GM12878 (cell line): ENCODE data around the gene YPEL4. TPM values are rescaled to one million over a fixed set of nuclear protein-coding genes. Genes with fewer than 3 reads are reported as not detected.
A peak's percentile ranks its signal among the peaks of the same experiment; 100 is the strongest.

Source experiments
- ATAC-seq: fragments of 200-7000 bp; cut with Tn5 transposase; 3 replicates; pipeline ENCODE4 v1.9.1; 2020; ENCODE audit warnings: mild to moderate bottlenecking, moderate library complexity
- BruUV-seq: library from RNA; stranded (reverse); fragments of 400-500 nt; replicated peaks from 2 replicates; lab custom pipeline; 2021; lab: Mats Ljungman, UMichigan
- CTCF ChIA-PET: fragments of 300-600 bp; sonication (Branson Sonifier 250); formaldehyde crosslinking; extraction: SDS; loops from one replicate; lab custom pipeline; 2021; ENCODE audit warnings: inconsistent platforms; lab: Yijun Ruan, JAX
- POLR2A ChIA-PET: fragments of 350-600 bp; formaldehyde crosslinking; extraction: SDS; loops from one replicate; lab custom pipeline; 2021; ENCODE audit warnings: inconsistent platforms; lab: Charles Lee
- RAD21 ChIA-PET: fragments of 300-600 bp; sonication (Branson Sonifier 250); formaldehyde crosslinking; loops from one replicate; lab custom pipeline; 2023; ENCODE audit warnings: antibody characterized with exemption; ENCODE audit not compliant: unreplicated experiment; lab: Charles Lee
- SMC1A ChIA-PET: fragments of 300-600 bp; sonication (Branson Sonifier 250); formaldehyde crosslinking; loops from one replicate; lab custom pipeline; 2023; ENCODE audit not compliant: unreplicated experiment, uncharacterized antibody; lab: Charles Lee
- DNase-seq: peaks from one replicate; pipeline ENCODE4 v3.0.0-alpha.2; 2011; ENCODE audit warnings: low read depth, low spot score
- FAIRE-seq: peaks from 3 replicates; lab custom pipeline; 2011; peaks lifted over from hg19 to GRCh38; lab: Jason Lieb, UNC
- H2AFZ ChIP-seq: 2 replicates; pipeline ENCODE4 v1.6.0; 2011; ENCODE audit warnings: low read depth, low read length, control low read depth; ENCODE audit not compliant: control insufficient read depth
- H3K27ac ChIP-seq: 2 replicates; pipeline ENCODE4 v1.5.1; 2011; ENCODE audit warnings: control low read depth; ENCODE audit not compliant: control insufficient read depth, insufficient read depth
- H3K27me3 ChIP-seq, 2 experiments: replicated peaks in 1 of 2; 2 replicates each; pipeline versions ENCODE4 v1.6.0 to v1.6.1; 2011; ENCODE audit warnings: low read length in 1 of 2; ENCODE audit not compliant: control insufficient read depth in 2 of 2, insufficient read depth in 2 of 2
- H3K36me3 ChIP-seq, 2 experiments: 2 replicates each; pipeline ENCODE4 v1.5.1; 2011; ENCODE audit warnings: low read length in 1 of 2; ENCODE audit not compliant: control insufficient read depth in 2 of 2, insufficient read depth in 2 of 2
- H3K4me1 ChIP-seq: 2 replicates; pipeline ENCODE4 v1.6.1; 2011; ENCODE audit warnings: mild to moderate bottlenecking, low read length, moderate library complexity, mixed read lengths; ENCODE audit not compliant: control insufficient read depth, insufficient read depth
- H3K4me2 ChIP-seq: 2 replicates; pipeline ENCODE4 v1.6.0; 2011; ENCODE audit warnings: control low read depth; ENCODE audit not compliant: control insufficient read depth, insufficient read depth
- H3K4me3 ChIP-seq: fragments of 200-600 bp; sonication (generic); 2 replicates; pipeline ENCODE4 v1.5.1; 2016
- H3K79me2 ChIP-seq: 2 replicates; pipeline ENCODE4 v1.6.0; 2011; ENCODE audit warnings: low read length; ENCODE audit not compliant: control insufficient read depth, insufficient read depth
- H3K9ac ChIP-seq: 2 replicates; pipeline ENCODE4 v1.8.0; 2011; ENCODE audit warnings: low read length, control low read depth, mixed read lengths; ENCODE audit not compliant: control insufficient read depth, insufficient read depth
- H3K9me3 ChIP-seq: replicated peaks from 3 replicates; pipeline ENCODE4 v1.5.1; 2011; ENCODE audit warnings: mild to moderate bottlenecking, low read length; ENCODE audit not compliant: control insufficient read depth, insufficient read depth
- H4K20me1 ChIP-seq: 2 replicates; pipeline ENCODE4 v1.6.0; 2011; ENCODE audit not compliant: control insufficient read depth, insufficient read depth
- BMI1 ChIP-seq: fragments of 450-650 bp; IDR thresholded peaks from 2 replicates; pipeline ENCODE4 v1.6.1; 2016; ENCODE audit warnings: mild to moderate bottlenecking, moderate library complexity, borderline replicate concordance
- ESRRA ChIP-seq: IDR thresholded peaks from 2 replicates; pipeline ENCODE4 v1.6.1; 2012; ENCODE audit warnings: mild to moderate bottlenecking, low read length, improper control_type of control experiment
- HDAC6 ChIP-seq: fragments of 200-600 bp; sonication (generic); IDR thresholded peaks from one replicate; pipeline ENCODE4 v1.8.0; 2017; ENCODE audit warnings: antibody characterized with exemption; ENCODE audit not compliant: unreplicated experiment
- IKZF2 ChIP-seq, 2 experiments: fragments of 450-650 bp; IDR thresholded peaks; 2 replicates each; pipeline ENCODE4 v1.6.1; 2017; ENCODE audit warnings: mild to moderate bottlenecking in 2 of 2, moderate library complexity in 2 of 2
- LARP7 ChIP-seq: fragments of 450-650 bp; IDR thresholded peaks from 2 replicates; pipeline ENCODE4 v1.6.1; 2017; ENCODE audit warnings: mild to moderate bottlenecking
- MTA2 ChIP-seq: fragments of 450-650 bp; IDR thresholded peaks from 2 replicates; pipeline ENCODE4 v1.6.1; 2016; ENCODE audit warnings: low read depth, mild to moderate bottlenecking, moderate library complexity
- MYC ChIP-seq: IDR thresholded peaks from 2 replicates; pipeline ENCODE4 v1.6.1; 2011; ENCODE audit warnings: mild to moderate bottlenecking, low read length, moderate library complexity, inconsistent platforms; ENCODE audit not compliant: insufficient read depth, insufficient replicate concordance, insufficient read length, severe bottlenecking
- NR2C1 ChIP-seq: fragments of 450-650 bp; IDR thresholded peaks from 2 replicates; pipeline ENCODE4 v1.6.1; 2017; ENCODE audit warnings: antibody characterized with exemption, mild to moderate bottlenecking, moderate library complexity
- RAD21 ChIP-seq: IDR thresholded peaks from 2 replicates; pipeline ENCODE4 v1.6.1; 2011; ENCODE audit warnings: mild to moderate bottlenecking, low read depth, low read length, moderate library complexity; ENCODE audit not compliant: insufficient read depth
- STAT3 ChIP-seq: IDR thresholded peaks from 2 replicates; pipeline ENCODE4 v1.6.1; 2011; ENCODE audit warnings: low read depth, low read length, improper control_type of control experiment
- WRNIP1 ChIP-seq: IDR thresholded peaks from 2 replicates; pipeline ENCODE4 v1.6.1; 2011; ENCODE audit warnings: low read depth, low read length, improper control_type of control experiment, borderline replicate concordance
- YBX1 ChIP-seq: fragments of 450-650 bp; IDR thresholded peaks from 2 replicates; pipeline ENCODE4 v1.6.1; 2016; ENCODE audit warnings: antibody characterized with exemption
- ZNF384 ChIP-seq: IDR thresholded peaks from 2 replicates; pipeline ENCODE4 v1.6.1; 2012; ENCODE audit warnings: low read depth, mild to moderate bottlenecking, low read length, improper control_type of control experiment, borderline replicate concordance
- in situ Hi-C: fragments of 300-500 bp; cut with MboI; formaldehyde crosslinking; loops from 9 replicates; pipeline ENCODE4 v1.14.3; 2018; ENCODE audit warnings: mixed read lengths
- intact Hi-C: fragments of 100-400 bp; cut with micrococcal nuclease; formaldehyde crosslinking; loops from one replicate; pipeline ENCODE4 v1.14.2; 2022; ENCODE audit not compliant: unreplicated experiment
- polyA plus RNA-seq, 11 experiments: library from polyadenylated mRNA; depleted of rRNA in 4 of 11; unstranded in 6 of 11; stranded (reverse) in 5 of 11; fragments of >200 nt; fragmentation: Nextera tagmentation in 4 of 11; fragmentation: Illumina TruSeq in 1 of 11; extraction: Ambion mirVana in 4 of 11; extraction: Trizol in 1 of 11; gene quantifications; 1 replicate in 1 of 11; 2 replicates in 10 of 11; pipeline versions ENCODE4 v1.2.1 to v1.2.3, GENCODE V29; 2011 to 2016; ENCODE audit warnings: inconsistent platforms in 2 of 11, missing spikeins in 2 of 11, low read depth in 1 of 11
- total RNA-seq, 4 experiments: library from RNA; depleted of rRNA in 3 of 4; stranded (reverse); fragments of >200 nt in 3 of 4; fragmentation: Illumina TruSeq in 1 of 4; extraction: Trizol in 1 of 4; gene quantifications; 2 replicates each; pipeline versions ENCODE4 v1.2.1 to v1.2.3, GENCODE V29; 2013 to 2021
- TF ChIP-seq, protein P1 (sequence below): fragments of 450-650 bp; IDR thresholded peaks from 2 replicates; pipeline ENCODE4 v1.6.1; 2017; ENCODE audit warnings: borderline replicate concordance

Gene YPEL4
- total and polyA plus RNA-seq, 10 of the 15 experiments (the other 5 are each of a cell fraction or from before 2014, with no cell fraction given), result 0.07 to 0.50 (median 0.13) TPM; not detected in 5

DNA sequence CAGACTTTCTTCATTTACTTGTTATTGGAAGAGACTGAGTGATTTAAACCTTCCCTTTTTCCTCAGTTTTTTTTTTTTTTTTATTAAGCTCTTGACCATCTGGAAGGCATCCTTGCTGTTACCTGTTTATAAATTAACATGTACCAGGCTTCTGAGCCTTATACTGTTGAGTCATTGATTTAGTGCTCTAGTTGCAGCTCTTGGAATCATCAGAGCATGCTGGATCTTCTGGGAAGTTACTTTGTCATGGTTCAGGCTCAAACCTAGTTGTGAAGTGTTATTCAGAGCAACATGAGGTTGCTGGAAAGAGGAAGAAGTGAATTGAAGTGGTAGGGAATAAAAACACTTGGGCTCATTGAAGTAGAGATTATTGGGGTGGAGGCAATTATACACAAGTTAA lies 24.5 kb upstream of the YPEL4 start:
- ChIA-PET SMC1A (interaction anchor here (1.3 to 2.4 kb wide), 2 partner anchors 14 to 126 kb away, joined by 4 to 16 read pairs; no protein-coding TSS in a partner anchor), POLR2A (interaction anchor here (0.6 to 0.9 kb wide), 2 partner anchors 14 to 160 kb away, joined by 3 to 4 read pairs; no protein-coding TSS in a partner anchor), CTCF (interaction anchor here (0.8 to 1.0 kb wide), 3 partner anchors 12 to 126 kb away, joined by 3 read pairs; no protein-coding TSS in a partner anchor), RAD21 (interaction anchor here (0.6 to 3.3 kb wide), 4 partner anchors 36 to 902 kb away, joined by 3 to 11 read pairs (median 4); no protein-coding TSS in a partner anchor)
- no peak for DNase-seq
- ATAC-seq, result no peak
- Histone ChIP-seq H3K27me3 (no peaks in the 10 kb centered on the region), H3K4me3 (no peak overlapping the region; the same call in 1 of the 2 replicates), H2AFZ (no peak overlapping the region), H3K36me3 (peaks cover 5 to 25% of the 10 kb centered on the region in 2 experiments), H4K20me1 (peaks cover 7% of the 10 kb centered on the region; the same call in 1 of the 2 replicates), H3K9ac (no peak overlapping the region), H3K4me2 (peak overlapping the region; percentile 50), H3K79me2 (peaks cover 80% of the 10 kb centered on the region)
- intact Hi-C loops, result no loop called here
- in situ Hi-C loops, result no loop called here
- TF ChIP-seq NR2C1, result no peak
- no peak for TF ChIP-seq IKZF2 (IDR thresholded peaks at IDR 0.05)
- no peak for TF ChIP-seq MTA2
- no peak for TF ChIP-seq HDAC6
- TF ChIP-seq ZNF384, result no peak
- TF ChIP-seq STAT3, result no peak
- no peak for TF ChIP-seq ESRRA
- no peak for TF ChIP-seq RAD21
- TF ChIP-seq YBX1, result no peak
- no peak for TF ChIP-seq LARP7
- TF ChIP-seq MYC, result no peak
- TF ChIP-seq, protein P1, sequence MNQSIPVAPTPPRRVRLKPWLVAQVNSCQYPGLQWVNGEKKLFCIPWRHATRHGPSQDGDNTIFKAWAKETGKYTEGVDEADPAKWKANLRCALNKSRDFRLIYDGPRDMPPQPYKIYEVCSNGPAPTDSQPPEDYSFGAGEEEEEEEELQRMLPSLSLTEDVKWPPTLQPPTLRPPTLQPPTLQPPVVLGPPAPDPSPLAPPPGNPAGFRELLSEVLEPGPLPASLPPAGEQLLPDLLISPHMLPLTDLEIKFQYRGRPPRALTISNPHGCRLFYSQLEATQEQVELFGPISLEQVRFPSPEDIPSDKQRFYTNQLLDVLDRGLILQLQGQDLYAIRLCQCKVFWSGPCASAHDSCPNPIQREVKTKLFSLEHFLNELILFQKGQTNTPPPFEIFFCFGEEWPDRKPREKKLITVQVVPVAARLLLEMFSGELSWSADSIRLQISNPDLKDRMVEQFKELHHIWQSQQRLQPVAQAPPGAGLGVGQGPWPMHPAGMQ, result no peak
- no peak for TF ChIP-seq WRNIP1
- TF ChIP-seq BMI1, result no peak
- TF ChIP-seq, all 136 proteins: peak for 0
- FAIRE-seq, result no peak
- Histone ChIP-seq H3K9me3 (no peaks in the 10 kb centered on the region), H3K4me1 (peaks cover 4% of the 10 kb centered on the region), H3K27ac (no peak overlapping the region)
- BruUV-seq, result no TSS peak
